ENCODE data around the gene GALNT17.

GRCh38 chr7:71657386-71657785 is 525.4 kb downstream of the GALNT17 start:
- TF ChIP-seq CTCF (conservative IDR thresholded peaks at IDR 0.05; ENCODE audit: low read depth, low read length) (no peak), EZH2 (IDR thresholded peaks at IDR 0.05; ENCODE audit: low read length, unreplicated experiment) (no peak), EZH2phosphoT487 (IDR thresholded peaks at IDR 0.05; ENCODE audit: borderline replicate concordance, low read length) (no peak)
